GM18508 (cell line): ENCODE measurements around the gene METAP1.
A peak's percentile ranks its signal among the peaks of the same experiment; 100 is the strongest.
"Not testable (repeated sequence)": the region's sequence is repeated elsewhere in the genome, so short reads cannot be mapped to it uniquely, and the experiment has no call there.

Experiments used
- ATAC-seq: cut with Tn5 transposase; IDR thresholded peaks from one replicate; pipeline ENCODE4 v1.9.1; 2021; ENCODE audit warnings: moderate number of reproducible peaks; ENCODE audit not compliant: insufficient read depth, unreplicated experiment

Gene METAP1

DNA sequence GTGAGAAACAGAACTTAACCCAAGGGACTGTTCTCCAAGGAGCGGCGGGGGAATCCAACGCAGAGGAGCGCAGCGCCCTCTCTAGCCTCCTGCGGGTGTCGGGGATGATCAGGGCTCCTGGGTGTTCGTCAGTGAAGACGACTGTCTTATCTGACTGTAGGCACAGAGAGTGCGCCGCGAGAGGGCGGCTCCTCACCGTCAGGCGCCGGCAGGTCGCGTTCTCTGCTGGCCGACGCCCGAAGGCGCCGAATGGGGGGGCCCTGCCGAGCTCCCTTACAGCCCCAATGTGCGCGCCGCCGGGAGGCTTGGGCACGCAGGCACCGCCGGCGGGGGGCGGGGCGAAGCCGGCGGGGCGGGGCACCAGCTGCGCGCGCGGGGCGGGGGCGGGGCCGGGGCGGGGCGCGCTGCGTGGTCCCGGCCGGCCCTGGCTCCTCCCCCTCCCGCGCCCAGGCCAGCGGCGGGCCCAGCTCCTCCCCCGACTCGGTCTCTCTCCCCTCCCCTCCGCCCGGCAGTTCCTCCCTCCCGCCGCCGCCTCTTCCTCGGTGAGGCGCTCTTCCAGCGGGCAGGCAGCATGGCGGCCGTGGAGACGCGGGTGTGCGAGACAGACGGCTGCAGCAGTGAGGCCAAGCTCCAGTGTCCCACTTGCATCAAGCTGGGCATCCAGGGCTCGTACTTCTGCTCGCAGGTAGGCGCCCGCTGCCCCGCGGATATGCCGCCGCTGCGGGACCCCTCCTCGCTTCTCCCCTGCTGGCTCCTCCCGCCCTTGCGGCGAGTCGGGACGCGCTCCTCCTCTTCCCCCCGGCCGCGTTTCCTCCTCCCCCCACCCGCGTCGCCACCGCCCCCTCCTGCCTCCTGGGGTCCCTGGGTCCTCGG, at the start of gene METAP1:
Gene METAP1 (plus strand): TSS at position 539 of the 873 bp plus-strand sequence. CDS start 33 bp downstream, at position 572.
- peak; percentile 86 for ATAC-seq

DNA sequence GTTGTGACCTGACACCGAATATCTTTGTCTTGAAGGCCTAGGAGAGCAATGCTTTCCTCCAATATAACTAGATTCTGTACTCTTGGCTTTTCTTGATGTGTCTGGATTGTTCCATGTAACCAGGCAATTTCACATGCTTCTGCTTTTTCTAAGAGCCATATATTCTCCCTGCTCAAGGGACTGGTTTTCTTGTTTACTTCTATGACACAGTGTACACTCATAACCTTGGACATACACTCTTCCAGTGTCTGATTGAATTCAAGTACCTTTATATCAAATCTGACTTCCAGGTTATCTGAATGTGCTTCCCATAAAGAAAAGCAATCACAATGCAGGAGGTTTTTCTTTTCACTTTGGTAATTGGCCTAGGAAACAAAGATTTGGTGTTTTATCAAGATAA, 49.2 kb upstream of the METAP1 start:
- no peak for ATAC-seq

DNA sequence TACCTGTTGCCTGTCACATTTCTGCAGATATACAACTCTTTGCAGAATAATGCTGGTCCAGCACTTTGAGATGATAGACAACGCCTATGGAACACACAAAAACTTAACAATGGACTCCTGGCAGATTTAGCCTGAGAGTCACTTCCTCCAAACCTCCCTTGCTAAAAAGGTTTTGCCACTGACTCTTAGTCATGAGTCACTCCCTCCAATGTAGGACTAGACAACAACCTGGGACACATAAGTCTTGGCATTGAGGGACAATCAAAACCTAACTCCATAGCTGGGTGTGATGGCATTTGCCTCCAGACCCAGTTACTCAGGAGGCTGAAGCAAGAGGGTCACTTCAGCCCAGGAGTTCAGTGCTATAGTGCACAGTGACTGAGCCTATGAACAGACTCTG, 44.6 kb upstream of the METAP1 start:
- ATAC-seq = no peak

DNA sequence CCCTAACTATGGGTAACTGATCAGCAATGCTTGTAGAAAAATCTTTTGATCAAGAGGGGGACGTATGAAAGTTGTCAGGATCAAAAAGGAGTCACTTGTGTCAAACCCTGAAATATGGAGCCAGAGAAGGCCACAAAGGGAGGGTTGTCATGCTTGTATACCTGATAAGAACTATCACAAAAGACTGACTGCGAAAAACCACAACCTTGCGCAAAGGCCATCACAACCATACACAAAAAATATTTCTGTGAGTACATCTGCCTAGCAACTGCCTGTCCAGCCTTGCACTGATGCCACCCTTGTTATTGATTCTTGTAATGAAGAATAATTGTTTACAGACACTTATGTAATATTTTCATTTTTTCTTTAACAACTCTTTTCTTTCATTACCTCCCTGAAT, 43.8 kb upstream of the METAP1 start:
- no peak for ATAC-seq

DNA sequence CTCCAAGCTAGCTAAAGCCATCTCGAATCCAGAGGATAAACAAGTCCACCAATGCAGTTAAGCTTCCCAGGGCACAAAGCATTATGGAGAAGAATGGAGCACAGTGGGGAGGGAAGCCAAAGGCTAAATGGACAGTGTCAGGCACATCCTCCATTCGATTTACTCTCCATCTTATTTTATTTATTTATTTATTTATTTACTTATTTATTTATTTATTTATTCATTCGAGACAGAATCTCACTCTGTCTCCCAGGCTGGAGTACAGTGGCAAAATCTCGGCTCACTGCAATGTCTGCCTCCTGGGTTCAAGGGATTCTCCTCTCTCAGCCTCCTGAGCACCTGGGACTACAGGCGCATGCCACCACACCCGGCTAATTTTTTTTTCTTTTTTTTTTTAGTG, 40.3 kb upstream of the METAP1 start:
- no peak for ATAC-seq

DNA sequence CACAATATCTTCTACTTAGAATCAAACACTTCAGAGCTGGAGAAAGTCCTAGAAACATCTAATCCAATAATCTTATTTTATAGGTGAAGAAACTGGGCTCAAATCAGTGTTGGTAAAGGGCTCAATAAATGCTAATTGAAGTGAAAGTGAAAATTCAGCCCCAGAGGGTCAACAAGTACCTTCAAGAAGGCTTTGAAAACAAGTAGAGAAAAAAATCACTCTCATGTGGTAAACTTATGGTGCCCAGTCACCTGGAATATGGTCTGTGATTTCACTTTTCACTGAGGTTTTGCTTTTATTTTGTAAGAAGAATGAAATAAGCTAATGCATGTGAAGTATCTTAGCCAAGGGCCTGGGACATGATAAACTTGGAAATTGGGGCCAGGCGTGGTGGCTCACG, 37.5 kb upstream of the METAP1 start:
- ATAC-seq = no peak

DNA sequence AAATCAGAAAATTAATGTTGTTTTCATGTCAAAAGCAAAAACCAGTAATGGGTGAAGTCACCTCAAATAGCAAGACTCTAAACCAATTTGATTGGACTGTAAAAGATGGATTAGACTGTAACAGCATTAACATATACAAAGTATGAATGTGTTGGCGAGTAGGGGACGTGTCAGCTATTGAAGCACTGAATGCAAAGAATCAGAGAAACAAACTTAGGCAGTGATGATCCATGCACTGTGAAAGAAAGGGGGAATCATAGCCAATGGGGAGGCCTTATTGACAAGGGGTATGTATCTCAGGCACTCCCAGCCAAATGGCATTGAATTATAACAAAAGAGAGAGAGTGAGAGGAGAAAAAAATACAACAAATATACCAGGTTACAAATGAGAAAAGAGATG, 36.1 kb upstream of the METAP1 start:
- ATAC-seq = no peak

DNA sequence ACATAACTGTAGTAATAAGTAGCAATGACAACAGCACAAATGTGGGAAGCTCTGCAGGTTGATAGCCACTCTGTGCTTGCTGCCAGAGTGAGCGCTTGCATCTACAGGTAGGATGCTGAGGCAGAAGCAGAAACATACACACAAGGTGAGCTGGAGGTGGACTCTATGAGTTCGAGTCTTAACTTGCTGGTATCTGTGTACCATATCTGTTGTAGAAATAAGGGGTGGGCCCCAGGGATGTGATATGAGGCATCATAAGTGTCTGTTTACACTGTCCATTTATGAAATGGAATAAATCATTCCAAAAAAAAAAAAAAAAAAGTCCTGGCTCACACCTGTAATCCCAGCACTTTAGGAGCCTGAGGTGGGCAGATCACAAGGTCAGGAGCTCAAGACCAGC, 33.8 kb upstream of the METAP1 start:
- no peak for ATAC-seq

DNA sequence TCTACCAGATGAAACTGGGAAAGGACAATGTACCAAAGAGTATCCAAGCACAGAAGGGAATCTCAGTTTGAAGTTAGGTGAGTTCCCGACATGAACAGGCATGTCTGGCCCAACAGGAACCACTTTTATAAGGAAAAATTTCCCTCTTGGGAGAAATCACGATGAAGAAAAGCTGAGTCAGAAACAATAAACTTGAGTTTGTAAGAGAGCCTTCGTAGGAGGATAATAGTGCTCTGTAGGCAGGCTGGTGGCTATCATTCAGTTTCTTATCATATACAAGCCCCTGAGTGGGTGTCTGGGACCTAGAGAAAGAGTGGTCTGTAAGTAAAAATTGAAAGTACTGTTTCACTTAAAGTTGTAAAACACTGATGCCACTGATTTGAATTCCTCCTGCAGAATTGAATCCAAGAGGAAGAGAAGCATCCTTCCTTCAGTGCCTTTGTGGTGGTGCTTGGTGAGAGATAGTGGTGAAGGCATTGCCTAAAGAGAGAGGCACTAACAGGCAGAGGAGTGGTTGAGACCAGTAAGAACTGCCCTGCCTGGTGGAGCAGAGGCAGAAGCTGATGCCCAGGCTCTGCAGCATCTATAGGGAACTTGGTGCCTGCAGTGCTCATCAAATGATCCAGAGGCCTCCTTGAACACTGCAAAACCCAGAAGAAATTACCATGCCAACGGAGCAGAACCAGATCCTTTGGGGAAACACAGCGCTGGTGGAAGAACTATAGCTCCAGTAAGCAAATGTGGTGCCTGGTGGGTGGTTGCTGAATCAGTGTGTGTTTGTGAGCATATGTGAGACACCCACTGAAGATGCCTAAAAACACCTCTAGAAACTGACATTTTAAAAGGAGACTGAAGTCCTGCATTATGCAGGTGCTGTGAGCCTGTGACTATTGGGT, 31.7 kb upstream of the METAP1 start:
- no peak for ATAC-seq

DNA sequence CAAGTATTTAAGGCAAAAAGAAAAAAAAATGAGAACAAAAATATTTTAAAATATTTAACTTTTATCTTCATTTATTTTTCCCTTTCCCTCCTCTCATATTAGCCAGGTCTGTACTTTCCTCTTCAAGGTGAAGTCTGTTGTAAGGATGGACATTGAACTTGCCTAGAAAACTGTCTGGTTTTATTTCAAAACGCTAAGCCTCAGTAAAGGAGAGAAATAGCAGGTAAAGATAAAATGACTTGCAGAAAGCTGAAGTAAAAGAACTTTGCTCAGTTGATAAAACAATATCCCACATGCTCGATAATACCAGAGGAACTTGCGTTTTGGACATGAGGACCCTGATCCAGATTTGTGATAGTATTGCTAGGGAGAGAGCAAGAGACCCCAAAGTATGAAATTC, 28.6 kb upstream of the METAP1 start:
- ATAC-seq = no peak

DNA sequence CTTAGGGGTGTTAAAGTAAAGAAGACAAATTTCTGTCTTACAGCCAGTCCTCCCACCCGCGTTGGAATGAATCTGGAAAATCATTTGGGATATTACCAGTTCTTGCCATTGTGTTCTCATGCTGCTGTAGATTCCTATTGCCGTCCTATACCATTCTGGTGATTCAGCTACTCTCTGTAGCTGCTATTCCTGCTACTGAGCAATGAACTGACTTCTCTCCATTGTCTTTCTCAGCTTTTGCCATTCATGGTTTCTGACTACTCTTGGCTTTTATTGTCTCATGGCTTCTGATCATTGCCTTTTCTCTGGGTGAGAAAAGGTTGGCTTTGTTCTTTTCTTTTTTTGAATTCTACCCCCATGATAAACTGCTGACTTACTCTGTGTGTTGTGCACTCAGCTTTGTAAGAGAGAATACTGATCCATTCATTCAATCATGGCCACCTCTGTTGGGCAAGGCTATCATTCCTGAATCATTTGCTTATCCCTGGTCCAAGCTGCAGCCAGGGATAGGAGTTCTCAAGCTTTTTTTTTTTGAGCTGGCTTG, 27.7 kb upstream of the METAP1 start:
- ATAC-seq = no peak

DNA sequence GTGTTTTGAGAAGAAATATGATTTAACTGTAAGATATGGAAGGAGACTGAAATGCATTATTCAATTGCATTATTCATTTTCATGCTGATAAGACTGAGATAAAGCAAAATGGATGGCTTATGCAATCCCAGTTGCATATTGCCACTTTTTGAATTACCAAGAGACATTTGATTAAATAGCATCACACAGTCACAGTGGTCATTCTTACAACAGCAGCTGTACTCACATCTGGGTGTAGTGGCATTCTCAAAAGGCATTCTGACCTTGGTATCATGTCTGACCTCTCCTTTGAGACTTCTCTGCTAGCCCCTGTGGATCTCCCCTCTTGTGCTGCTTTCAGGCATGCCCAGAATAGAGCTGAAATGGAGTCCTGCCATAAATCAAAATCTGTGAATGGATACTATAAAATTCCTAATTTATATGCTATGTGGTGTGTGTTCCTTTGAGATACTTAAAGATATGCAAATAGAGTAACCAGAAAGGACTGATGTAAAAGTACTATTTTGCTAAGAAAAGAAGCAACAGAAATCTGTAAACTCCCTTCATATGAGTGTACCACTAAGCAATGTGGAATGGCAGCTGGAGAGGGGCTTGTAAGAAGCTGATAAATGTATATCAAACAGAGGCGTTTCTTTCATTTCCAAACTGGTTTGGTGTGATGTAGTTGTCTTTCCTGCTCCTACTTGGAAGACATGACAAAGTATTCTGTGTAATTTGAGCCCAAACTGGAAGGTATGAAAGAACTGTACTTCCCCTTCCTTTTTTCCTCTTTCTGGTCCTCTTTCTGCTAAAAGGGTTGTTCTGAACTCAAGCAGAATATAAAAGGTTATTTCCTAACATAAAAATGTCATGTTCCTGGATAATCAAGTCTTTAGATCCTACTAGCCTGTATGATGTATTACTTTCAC, 25.4 kb upstream of the METAP1 start:
- no peak for ATAC-seq

DNA sequence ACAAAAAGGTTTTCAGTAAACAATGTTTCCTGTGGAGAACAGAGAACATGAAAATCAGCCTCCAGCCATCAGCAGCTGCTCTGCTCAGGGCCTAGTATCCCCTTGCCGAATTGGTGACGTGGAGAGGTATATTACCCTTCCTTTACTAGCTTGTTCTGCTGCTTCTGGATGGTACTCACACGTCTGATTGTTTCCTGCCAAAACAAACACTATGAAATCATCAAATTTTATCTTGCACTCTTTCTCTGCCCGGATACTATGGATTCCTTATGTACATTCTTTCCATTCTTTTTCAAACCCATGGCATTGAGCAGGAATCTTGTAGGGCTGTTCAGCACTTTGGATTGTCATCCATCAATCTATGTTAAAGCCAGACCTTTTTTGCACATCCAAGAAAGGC, 18.8 kb upstream of the METAP1 start:
- ATAC-seq = no peak

DNA sequence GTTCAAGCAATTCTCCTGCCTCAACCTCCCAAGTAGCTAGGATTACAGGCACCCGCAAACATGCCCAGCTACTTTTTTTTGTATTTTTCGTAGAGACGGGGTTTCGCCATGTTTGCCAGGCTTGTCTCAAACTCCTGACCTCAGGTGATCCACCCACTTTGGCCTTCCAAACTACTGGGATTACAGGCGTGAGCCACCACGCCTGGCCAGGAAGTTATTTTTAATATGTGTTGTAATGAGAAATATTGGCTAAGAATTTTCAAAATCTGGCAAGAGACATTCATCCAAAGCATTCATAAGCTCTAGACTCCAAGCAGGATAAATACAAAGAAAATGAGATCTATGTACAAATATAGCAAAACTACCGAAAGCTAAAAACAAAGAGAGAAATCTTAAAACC, 18.0 kb upstream of the METAP1 start:
- ATAC-seq = no peak

DNA sequence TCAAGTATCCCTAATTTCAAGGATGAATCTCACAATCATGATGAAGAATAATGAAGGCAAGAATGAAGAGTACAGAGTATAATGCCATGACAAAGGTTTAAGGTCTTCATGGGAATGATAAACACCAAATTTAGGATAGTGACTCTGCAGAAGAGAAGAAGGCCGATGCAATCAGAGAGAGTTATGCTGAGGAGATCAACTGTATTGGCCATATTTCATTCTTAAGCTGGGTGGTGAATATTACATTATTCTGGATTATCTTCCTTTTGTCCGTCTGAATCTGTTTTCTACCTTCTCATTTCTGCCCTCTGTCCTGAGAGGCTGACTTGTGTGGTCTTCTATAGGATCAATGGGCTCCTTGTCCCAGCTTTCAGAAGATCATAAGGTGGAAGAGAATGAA, 7.8 kb upstream of the METAP1 start:
- ATAC-seq = no peak

DNA sequence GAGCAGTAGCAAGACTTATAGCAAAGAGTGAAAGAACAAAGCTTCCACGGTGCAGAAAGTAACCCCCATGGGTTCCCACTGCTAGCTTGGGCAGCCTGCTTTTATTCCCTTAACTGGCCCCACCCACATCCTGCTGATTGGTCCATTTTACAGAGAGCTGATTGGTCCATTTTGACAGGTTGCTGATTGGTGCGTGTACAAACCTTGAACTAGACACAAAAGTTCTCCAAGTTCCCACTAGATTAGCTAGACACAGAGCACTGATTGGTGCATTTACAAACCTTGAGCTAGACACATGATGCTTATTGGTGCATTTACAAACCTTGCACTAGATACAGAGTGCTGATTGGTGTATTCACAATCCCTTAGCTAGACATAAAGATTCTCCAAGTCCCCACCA, 2.7 kb upstream of the METAP1 start:
- ATAC-seq = not testable (repeated sequence)

DNA sequence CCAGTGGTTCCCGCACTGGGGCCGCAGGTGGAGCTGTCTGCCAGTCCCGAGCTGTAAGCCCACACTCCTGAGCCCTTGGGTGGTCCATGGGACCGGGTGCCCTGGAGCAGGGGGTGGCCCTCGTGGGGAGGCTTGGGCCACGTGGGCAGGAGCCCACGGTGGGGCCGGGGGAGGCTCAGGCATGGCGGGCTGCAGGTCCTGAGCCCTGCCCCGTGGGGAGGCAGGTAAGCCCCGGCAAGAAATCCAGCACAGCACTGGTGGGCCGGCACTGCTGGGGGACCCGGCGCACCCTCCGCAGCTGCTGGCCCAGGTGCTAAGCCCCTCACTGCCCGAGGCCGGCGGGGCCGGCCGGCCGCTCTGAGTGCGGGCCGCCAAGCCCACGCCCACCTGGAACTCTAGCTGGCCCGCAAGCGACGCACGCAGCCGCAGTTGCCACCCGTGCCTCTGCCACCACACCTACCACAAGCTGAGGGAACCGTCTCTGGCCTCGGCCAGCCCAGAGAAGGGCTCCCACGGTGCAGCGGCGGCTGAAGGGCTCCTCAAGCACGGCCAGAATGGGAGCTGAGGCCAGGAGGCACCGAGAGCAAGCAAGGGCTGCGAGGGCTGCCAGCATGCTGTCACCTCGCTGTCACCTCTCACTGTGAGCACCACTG, 2.0 kb upstream of the METAP1 start:
- ATAC-seq = no peak

DNA sequence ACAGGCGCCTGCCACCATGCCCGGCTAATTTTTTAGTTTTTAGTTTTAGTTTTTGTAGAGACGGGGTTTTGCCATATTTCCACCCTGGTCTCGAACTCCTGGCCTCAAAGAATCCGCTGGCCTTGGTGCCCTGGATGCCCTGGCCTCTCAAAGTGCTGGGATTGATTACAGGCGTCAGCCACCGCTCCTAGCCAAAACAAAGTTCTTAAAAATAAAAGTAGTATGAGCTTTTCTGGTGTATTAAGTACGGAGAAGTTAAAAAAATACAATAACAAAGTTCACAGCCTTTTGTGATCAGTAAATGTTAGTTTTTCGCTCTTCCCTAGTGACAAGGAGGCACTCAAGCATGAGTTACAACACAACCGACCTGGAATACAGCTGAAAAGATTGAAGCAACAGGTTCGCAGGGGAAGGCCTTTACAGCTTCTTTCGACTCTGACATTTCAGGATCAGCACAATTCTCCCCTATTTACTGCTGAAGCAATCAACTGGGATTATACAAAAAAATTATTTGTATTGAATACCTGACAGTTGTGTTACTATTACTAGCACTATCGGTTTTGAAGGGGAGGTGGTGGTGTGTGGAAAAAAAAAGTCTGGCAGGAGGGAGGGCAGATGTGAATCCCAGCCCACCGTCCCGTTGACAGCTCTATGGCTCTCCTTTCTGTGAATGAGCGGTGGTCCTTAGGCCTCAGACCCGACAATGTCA, 893 bp upstream of the METAP1 start:
- no peak for ATAC-seq
